Measurements from ENCODE around the gene MMS19.
"Not testable (repeated sequence)": the region's sequence is repeated elsewhere in the genome, so short reads cannot be mapped to it uniquely, and the experiment has no call there.

Gene MMS19

GRCh38 chr10:97498841-97499560 is 779 bp upstream of the MMS19 start, which contains the start of gene UBTD1:
Gene UBTD1, plus strand, starts transcription at chr10:97498924. Its CDS starts 280 bp downstream, at chr10:97499204.
- DNase-seq: peak; percentile 11

GRCh38 chr10:97497572-97498075 is 598 bp downstream of the MMS19 start:
- DNase-seq: peak; percentile 73

DNA sequence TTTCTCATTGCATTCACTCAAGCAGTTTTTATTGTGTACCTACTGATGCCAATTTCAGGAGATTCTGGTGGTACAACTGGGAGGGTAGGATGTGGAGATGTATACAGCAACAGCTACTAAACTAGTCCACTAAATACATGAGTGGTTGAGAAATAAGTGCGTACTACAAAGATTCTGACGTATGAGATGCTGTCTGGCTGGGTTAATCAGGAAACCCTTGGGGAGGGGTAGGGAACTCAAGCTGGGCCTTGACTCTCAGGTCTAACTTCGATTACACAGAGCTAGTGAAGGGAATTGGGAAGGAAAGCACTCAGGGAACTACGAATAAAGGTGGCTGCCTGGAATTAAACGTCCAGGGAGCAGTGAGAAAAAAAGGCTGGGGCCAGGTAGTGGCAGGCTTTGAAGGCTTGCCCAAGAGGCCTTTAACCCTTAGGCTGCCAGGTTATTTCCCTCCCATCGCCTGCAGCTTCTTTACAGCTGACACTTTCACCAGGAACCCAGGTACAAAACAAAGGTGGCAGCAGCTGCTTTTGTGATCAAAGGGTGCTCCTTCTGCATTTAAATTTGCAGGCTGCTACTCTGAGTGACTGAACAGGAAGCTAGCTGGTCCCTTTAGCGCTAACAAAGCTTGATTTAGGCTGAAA is 3.2 kb downstream of the MMS19 start:
- DNase-seq: no peak

GRCh38 chr10:97494151-97494550 is 4.1 kb downstream of the MMS19 start:
- DNase-seq: no peak

DNA sequence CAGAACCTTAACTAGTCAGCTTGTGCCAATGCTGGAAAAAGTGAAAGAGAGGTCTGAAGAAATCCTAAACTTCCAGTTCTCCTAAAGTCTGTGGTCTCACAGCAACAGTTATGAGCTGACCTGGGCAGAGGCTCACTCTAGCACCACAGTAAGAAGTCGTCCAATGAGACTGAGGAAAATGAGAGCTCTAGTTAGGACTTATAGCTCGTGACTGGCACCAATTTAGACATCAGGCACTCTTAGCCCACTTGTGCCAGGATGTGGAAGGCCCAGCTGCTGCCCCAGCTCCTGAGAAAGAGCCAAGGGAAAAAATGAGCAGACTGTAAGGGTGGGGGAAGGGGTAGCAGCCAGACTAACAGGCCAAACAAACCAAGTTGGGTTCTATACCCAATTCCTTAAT is 7.6 kb downstream of the MMS19 start:
- no peak for DNase-seq

- no peak for DNase-seq
Observed at GRCh38 chr10:97485647-97486281, 12.5 kb downstream of the MMS19 start.

DNA sequence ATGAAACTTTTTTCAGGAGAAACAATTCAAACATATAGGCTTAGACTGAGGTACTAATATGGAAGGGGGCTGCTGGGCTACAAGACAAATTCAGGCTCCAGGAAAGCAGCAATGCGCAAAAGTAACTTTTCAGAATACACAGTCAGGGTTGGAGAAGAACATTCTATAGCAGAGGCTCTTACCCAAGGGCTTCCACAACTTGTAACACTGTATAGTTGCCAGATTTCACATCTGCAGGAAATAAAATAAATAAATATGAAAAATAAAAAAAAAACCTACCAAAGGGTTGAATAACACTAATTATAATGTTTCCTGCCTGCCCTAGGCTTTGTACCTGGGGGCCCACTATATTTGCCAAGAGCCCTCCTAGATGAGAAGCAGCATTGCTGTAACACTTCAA is 14.3 kb downstream of the MMS19 start:
- DNase-seq: no peak

DNA sequence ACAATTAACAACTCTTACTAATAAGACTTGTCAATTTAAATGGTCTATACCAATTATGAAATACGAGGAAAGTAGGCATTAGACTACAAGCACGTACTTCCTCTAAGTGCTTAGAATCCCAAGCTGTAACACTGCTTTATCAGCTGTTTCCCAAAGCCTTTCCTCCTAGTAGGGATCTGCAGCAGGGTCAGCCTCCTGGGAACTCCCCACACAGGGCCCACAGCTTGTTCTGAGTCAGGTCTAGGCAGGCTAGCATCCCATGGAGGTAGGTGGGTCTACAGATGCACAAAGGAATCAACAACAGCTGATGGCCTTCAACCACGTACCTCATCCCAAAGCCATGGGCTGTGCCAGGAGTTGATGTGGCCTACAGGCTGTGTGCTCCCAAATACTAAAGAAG is 14.7 kb downstream of the MMS19 start:
- DNase-seq: no peak

GRCh38 chr10:97482381-97482780 is 15.8 kb downstream of the MMS19 start:
- no peak for DNase-seq

DNA sequence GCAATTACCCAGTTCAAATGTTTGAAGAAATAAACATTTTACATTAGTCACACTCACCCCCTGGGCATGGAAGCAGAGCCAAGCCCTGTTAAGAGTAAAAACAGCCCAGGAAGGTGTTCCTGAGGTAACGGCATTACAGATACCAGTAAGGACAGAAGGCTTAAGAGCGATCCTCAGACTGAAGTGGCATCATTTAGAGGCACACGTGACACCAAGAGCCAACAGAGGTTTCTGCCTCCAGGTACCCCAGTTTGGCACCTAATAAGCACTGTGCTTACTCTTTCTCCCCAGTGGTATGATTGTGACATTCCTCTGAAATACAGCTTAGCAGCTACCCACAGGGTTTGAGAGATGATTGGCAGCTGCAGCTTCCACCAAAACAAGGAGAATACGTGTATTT is 17.2 kb downstream of the MMS19 start:
- no peak for DNase-seq

DNA sequence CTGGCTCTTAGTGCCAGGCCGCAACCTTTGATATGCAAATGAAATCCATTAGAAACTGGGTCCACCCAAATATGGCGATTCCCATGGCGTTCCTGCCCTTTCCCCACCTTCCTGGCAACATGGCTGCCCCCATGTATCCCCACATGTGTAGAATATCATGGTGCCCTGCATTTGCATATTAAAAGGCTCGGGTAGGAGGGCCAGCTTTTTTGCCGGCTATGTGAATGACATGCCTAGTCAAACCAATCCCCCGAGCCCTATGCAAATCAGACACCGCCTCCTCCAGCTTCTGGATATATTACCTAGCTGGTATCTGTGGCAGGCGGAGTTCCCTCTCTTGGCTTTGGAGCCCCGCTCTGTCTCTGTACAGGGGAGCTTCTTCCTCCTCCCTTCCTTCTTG is 18.3 kb downstream of the MMS19 start:
- DNase-seq: no peak

DNA sequence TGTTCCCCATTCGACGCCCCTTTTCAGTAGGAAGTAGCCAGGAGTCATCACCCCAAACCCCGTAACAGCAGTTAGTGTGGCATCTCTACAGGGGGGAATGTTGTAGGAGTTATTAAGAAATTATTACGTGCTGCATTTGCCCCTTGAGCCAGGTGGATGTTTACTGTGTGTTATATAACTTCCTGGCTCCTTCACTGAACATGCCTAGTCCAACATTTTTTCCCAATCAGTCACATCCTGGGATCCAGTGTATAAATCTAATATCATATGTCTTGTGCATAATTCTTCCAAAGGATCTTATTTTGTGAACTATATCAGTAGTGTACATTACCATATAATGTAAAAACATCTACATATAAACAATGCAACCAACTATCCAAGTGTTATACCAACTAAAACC is 18.8 kb downstream of the MMS19 start:
- not testable (repeated sequence) for DNase-seq

- DNase-seq: no peak
Observed at GRCh38 chr10:97475936-97476594, 22.2 kb downstream of the MMS19 start.

DNA sequence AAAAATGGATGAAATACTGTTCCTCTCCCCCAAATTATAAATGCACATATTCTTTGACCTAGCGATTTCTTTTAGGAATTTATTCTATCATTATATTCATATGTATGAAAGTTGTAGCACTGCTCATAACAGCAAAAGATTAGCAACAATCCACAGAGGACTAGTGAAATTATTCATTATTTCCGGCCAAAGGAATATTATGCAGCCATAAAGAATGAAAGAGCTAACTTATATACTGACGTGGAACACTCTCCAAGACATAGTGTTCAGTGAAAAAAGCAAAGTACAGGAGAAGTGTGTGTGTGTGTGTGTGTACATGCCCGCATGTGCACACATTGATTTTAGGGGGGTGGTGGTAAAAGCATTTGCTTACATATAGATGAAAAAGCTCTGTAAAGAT is 23.3 kb downstream of the MMS19 start:
- DNase-seq: no peak

DNA sequence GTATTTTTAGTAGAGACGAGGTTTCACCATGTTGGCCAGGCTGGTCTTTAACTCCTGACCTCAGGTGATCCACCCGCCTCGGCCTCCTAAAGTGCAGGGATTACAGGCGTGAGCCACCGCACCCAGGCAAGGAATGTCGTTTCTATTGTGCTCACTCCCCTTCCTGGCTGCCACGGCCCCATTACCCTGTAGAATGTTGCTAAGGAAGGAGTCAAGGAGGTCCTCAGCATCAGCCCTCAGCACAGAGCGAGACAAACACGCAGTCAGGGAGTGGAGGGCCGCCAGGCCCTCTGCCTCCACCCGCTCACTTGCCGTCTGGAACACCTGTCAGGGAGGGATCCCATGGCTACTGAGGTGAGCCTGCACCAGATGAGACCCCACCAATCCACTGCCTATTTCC is 29.4 kb downstream of the MMS19 start:
- not testable (repeated sequence) for DNase-seq

DNA sequence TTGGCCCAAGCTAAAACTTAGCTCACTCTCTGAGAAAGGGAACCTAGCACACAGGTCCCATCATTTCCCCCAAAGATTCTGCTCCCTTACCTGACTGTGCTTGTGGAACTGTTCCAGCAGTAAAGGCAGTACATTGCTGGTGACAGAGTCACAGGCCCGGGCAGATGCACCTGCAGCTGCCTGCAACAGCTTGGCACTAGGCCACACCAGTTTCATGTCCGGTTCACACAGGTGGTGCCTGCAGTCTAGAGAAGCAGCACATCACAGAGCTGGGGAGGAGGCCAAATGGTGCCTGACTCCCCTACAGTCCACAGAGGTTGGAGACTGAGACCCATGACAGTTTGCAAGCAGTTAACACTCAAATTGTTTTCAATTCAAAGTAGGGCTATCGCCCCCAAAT is 30.1 kb downstream of the MMS19 start:
- no peak for DNase-seq

DNA sequence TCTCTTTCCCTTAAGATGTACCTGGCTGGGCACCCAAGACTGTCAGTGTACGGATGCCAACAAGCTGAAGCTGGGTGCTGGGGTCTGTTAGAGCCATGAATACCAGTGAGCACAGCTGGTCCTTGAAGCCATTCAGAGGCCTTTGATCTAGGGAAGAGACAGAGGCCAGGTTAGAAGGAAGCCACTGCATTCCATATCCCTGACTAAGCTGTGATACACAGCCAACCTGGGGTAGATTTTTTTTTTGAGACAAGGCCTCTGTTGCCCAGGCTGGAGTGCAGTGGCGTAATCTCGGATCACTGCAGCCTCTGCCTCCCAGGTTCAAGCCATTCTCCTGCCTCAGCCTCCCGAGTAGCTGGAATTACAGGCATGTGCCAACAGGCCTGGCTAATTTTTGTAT is 31.5 kb downstream of the MMS19 start:
- DNase-seq: no peak

DNA sequence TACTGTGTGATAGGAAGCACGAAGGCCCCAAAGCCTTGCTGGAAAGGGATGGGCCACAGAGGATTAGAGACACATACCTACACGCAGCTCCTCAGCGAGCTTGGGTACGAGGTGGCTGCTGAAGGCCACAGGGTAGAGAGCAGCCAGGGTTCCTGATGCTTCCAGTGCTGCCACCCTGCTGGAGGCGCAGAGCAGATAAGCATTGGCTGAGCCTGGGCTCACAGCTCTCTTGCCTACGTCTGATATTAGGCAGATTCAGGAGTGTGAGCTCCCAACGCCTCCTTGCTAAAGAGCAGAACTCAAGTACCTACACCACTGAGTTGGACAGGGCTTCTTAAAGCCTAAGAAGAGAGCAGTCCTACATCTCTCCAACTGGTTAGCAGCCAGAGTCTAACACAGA is 32.2 kb downstream of the MMS19 start:
- DNase-seq: no peak

DNA sequence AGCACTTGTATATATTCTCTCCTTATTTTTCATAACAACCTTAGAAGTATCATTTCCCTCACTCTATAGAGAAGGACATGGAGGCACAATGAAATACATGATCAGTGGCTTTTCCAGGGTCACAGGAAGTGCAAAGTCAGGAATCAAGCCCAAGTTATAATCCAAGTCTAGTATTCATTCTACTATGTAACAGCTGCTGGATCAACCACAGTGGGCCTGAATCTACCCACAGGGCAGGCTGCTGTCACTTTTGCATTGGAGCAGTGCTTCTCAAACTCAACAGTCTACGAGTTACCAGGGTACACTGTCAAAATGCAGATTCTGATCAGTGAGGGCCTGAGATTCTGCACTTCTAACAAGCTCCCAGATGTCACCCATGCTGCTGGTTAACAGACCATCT is 34.0 kb downstream of the MMS19 start:
- DNase-seq: no peak

DNA sequence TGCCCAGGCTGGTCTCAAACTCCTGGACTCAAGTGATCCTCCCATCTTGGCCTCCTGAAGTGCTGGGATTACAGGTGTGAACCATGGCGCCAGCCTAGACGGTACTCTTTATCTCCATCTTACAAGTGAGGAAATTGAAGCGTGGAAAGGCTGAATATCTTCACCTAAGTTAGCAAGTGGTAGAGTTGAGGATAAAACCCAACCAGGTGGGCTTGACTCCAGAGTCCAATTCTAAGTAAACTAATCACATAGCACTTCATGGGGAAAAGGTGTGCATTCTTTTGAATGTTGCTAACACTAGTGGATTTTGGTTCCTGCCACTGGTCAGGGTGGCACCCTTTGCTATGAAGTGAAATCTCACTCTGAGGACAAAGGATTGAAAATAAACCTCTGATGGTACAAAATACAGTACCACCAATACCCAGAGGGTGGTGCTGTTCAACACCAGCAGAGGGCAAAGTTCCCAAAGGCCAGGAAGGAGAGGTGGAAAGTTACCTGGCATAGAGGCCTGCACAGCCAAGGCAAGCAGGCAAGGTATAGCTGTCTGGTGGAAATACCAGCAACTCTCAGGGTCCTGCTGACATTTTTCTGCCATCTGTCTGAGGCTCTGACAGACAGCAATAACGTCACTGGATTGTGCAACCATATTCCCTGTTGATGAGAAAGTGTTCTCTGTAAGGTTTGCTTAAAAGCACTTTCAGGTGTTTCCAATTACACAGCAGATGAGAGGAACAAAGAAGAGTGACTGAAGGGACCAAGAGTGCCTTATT is 34.7 kb downstream of the MMS19 start:
- peak; percentile 23 for DNase-seq

DNA sequence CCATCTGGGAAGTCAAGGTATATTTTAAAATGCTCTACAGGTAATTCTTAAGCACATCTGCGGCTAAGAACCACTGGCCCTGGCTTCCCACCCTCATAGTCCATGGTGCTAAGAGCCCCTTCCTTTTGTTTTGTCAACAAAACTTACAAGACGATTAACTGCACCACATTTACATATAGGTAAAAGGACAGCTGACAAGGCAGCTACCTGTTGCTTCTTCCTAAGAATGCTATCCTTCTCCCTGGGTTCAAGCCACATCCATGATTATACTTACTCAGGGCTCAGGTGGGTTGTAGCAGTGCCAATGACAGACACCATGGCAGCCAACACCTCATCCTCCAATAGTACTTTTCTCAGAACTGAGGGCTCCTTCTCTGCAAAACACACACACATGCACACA is 35.9 kb downstream of the MMS19 start:
- DNase-seq: no peak

- DNase-seq: no peak
Observed at GRCh38 chr10:97459933-97460332, 38.3 kb downstream of the MMS19 start.

GRCh38 chr10:97459111-97459510 is 39.1 kb downstream of the MMS19 start:
- DNase-seq: no peak
